A673 (cell line): Measurements from ENCODE around the gene ENPP1. TPM values are rescaled to one million over a fixed set of nuclear protein-coding genes. Genes with fewer than 3 reads are reported as not detected.

ENCODE experiments used
- BruUV-seq: library from RNA; stranded (reverse); fragments of 400-500 nt; replicated peaks from 2 replicates; lab custom pipeline; 2021; lab: Mats Ljungman, UMichigan
- CTCF ChIA-PET: fragments of 300-600 bp; sonication (Branson Sonifier 250); formaldehyde crosslinking; loops from one replicate; lab custom pipeline; 2022; ENCODE audit warnings: antibody characterized with exemption; lab: Charles Lee
- POLR2A ChIA-PET: fragments of 300-600 bp; sonication (Branson Sonifier 250); formaldehyde crosslinking; loops from one replicate; lab custom pipeline; 2022; ENCODE audit warnings: antibody characterized with exemption; ENCODE audit not compliant: low non-redundant PET; lab: Charles Lee
- DNase-seq: peaks from one replicate; pipeline ENCODE4 v3.0.0-alpha.2; 2015; ENCODE audit warnings: low spot score
- H3K27ac ChIP-seq: fragments of 200-600 bp; sonication (generic); 2 replicates; pipeline ENCODE4 v1.5.1; 2016; ENCODE audit warnings: mixed run types, low read depth, mild to moderate bottlenecking, mixed read lengths, antibody characterized with exemption, low read length; ENCODE audit not compliant: poor library complexity, severe bottlenecking
- H3K27me3 ChIP-seq: fragments of 200-600 bp; sonication (generic); replicated peaks from 2 replicates; pipeline ENCODE4 v1.6.1; 2017; ENCODE audit warnings: mixed run types, low read depth, mild to moderate bottlenecking, mixed read lengths, antibody characterized with exemption, low read length; ENCODE audit not compliant: insufficient read depth, poor library complexity
- H3K36me3 ChIP-seq: fragments of 200-600 bp; sonication (generic); 2 replicates; pipeline ENCODE4 v1.6.1; 2016; ENCODE audit warnings: mixed run types, mild to moderate bottlenecking, mixed read lengths, antibody characterized with exemption, low read length; ENCODE audit not compliant: insufficient read depth, poor library complexity, severe bottlenecking
- H3K4me1 ChIP-seq: fragments of 200-600 bp; sonication (generic); 2 replicates; pipeline ENCODE4 v1.6.1; 2017; ENCODE audit warnings: mixed run types, mild to moderate bottlenecking, mixed read lengths, antibody characterized with exemption, low read length; ENCODE audit not compliant: insufficient read depth, poor library complexity, severe bottlenecking
- H3K4me3 ChIP-seq: fragments of 200-600 bp; sonication (generic); 2 replicates; pipeline ENCODE4 v1.5.1; 2016; ENCODE audit warnings: low read depth, mixed run types, mild to moderate bottlenecking, mixed read lengths, low read length; ENCODE audit not compliant: poor library complexity, severe bottlenecking
- H3K9me3 ChIP-seq: fragments of 200-600 bp; sonication (generic); 2 replicates; pipeline ENCODE4 v1.6.1; 2016; ENCODE audit warnings: mixed run types, low read depth, mild to moderate bottlenecking, mixed read lengths, antibody characterized with exemption, low read length; ENCODE audit not compliant: poor library complexity, severe bottlenecking
- EZH2 ChIP-seq: fragments of 200-600 bp; sonication (generic); IDR thresholded peaks from 2 replicates; pipeline ENCODE4 v1.6.1; 2017; ENCODE audit warnings: borderline replicate concordance, low read depth, mild to moderate bottlenecking, mixed read lengths, antibody characterized with exemption, low read length; ENCODE audit not compliant: poor library complexity, severe bottlenecking
- intact Hi-C: fragments of 100-400 bp; cut with micrococcal nuclease; formaldehyde crosslinking; loops from one replicate; pipeline ENCODE4 v1.10.0; 2022; ENCODE audit not compliant: unreplicated experiment
- total RNA-seq: library from RNA; stranded (reverse); gene quantifications from 2 replicates; pipeline ENCODE4 v1.2.3, GENCODE V29; 2021
- TF ChIP-seq, protein P1 (sequence below): fragments of 300-800, 200-600 bp; sonication (generic); conservative IDR thresholded peaks from 2 replicates; pipeline ENCODE4 v1.5.1; 2017; ENCODE audit warnings: low read depth, mild to moderate bottlenecking, antibody characterized with exemption, low read length, moderate library complexity, mixed read lengths

ENPP1 gene
- total RNA-seq, 1 experiment from 2014 or later: 19.5 TPM

GRCh38 chr6:131813991-131814390 is 6.2 kb downstream of the ENPP1 start:
- Histone ChIP-seq H3K27me3 (no peaks in the 10 kb centered on the region), H3K4me1 (no peaks in the 10 kb centered on the region), H3K27ac (no peak overlapping the region), H3K9me3 (no peaks in the 10 kb centered on the region), H3K36me3 (no peaks in the 10 kb centered on the region), H3K4me3 (no peak overlapping the region)
- DNase-seq: no peak
- ChIA-PET CTCF (no interaction called here), POLR2A (no interaction called here)
- TF ChIP-seq EZH2: no peak
- TF ChIP-seq, protein P1, sequence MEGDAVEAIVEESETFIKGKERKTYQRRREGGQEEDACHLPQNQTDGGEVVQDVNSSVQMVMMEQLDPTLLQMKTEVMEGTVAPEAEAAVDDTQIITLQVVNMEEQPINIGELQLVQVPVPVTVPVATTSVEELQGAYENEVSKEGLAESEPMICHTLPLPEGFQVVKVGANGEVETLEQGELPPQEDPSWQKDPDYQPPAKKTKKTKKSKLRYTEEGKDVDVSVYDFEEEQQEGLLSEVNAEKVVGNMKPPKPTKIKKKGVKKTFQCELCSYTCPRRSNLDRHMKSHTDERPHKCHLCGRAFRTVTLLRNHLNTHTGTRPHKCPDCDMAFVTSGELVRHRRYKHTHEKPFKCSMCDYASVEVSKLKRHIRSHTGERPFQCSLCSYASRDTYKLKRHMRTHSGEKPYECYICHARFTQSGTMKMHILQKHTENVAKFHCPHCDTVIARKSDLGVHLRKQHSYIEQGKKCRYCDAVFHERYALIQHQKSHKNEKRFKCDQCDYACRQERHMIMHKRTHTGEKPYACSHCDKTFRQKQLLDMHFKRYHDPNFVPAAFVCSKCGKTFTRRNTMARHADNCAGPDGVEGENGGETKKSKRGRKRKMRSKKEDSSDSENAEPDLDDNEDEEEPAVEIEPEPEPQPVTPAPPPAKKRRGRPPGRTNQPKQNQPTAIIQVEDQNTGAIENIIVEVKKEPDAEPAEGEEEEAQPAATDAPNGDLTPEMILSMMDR: no peak
- BruUV-seq: no TSS peak
- intact Hi-C loops: no loop called here

DNA sequence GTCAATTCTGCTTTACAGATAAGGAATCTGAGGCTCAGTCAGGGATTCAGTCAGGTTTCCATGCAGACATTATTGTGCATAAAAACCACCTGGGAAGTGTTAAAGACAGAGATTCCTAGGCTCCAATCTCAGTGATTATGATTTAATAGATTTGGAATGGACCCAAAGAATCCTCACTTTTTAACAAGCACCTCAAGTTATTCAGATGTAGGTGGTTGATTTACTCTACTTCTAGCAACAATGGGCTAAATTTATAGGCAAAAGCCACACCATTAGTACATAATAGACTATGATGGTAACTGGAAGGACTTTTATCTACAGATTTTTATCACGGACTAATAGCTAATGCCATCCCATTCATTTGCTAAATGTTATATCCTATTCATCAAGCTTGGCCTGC is 9.0 kb downstream of the ENPP1 start:
- Histone ChIP-seq H3K4me3 (no peak overlapping the region), H3K9me3 (no peaks in the 10 kb centered on the region), H3K36me3 (no peaks in the 10 kb centered on the region), H3K4me1 (peaks cover 2% of the 10 kb centered on the region), H3K27me3 (no peaks in the 10 kb centered on the region), H3K27ac (no peak overlapping the region)
- CTCF ChIA-PET: no interaction called here
- POLR2A ChIA-PET: no interaction called here
- intact Hi-C loops: no loop called here
- no peak for DNase-seq
- TF ChIP-seq, protein P1: no peak
- TF ChIP-seq EZH2: no peak
- BruUV-seq: no TSS peak

GRCh38 chr6:131819572-131820124 is 11.8 kb downstream of the ENPP1 start:
- CTCF ChIA-PET: no interaction called here
- intact Hi-C loops: no loop called here

More at GRCh38 chr6:131819572-131820124, 11.8 kb downstream of the ENPP1 start:
- Histone ChIP-seq H3K4me3 (no peak overlapping the region), H3K27me3 (no peaks in the 10 kb centered on the region), H3K9me3 (no peaks in the 10 kb centered on the region), H3K36me3 (no peaks in the 10 kb centered on the region), H3K27ac (no peak overlapping the region), H3K4me1 (peaks cover 2% of the 10 kb centered on the region)
- DNase-seq: peak; percentile 28
- TF ChIP-seq, protein P1: no peak
- no peak for TF ChIP-seq EZH2
- no TSS peak for BruUV-seq
- POLR2A ChIA-PET: interaction anchor here (0.7 kb wide), 1 partner anchor 9 kb away, joined by 9 read pairs; no protein-coding TSS in a partner anchor
